Endothelial cell of umbilical vein (primary cell): ENCODE measurements around the gene DHX9. TPM values are rescaled to one million over a fixed set of nuclear protein-coding genes. Genes with fewer than 3 reads are reported as not detected.

ENCODE experiments used
- BruUV-seq: library from RNA; stranded (reverse); fragments of 400-500 nt; replicated peaks from 2 replicates; lab custom pipeline; 2021; lab: Mats Ljungman, UMichigan
- CTCF ChIA-PET: fragments of 300-600, 350-600 bp; sonication (Branson Sonifier 250); formaldehyde crosslinking; loops from one replicate; lab custom pipeline; 2021; ENCODE audit warnings: antibody characterized with exemption, inconsistent platforms; lab: Charles Lee
- POLR2A ChIA-PET: fragments of 300-600, 350-600 bp; sonication (Branson Sonifier 250); formaldehyde crosslinking; loops from one replicate; lab custom pipeline; 2021; ENCODE audit warnings: antibody characterized with exemption, inconsistent platforms; lab: Charles Lee
- DNase-seq: peaks from one replicate; pipeline ENCODE4 v3.0.0-alpha.2; 2011; ENCODE audit warnings: low read depth, low spot score
- FAIRE-seq: peaks from 2 replicates; lab custom pipeline; 2011; peaks lifted over from hg19 to GRCh38; lab: Jason Lieb, UNC
- H2AFZ ChIP-seq: 2 replicates; pipeline ENCODE4 v1.6.0; 2012; ENCODE audit warnings: low read depth, low read length, control low read depth, inconsistent platforms
- H3K27ac ChIP-seq: 2 replicates; pipeline ENCODE4 v1.5.1; 2011; ENCODE audit warnings: low read depth, mild to moderate bottlenecking, control low read depth, low read length, moderate library complexity; ENCODE audit not compliant: insufficient read depth
- H3K27me3 ChIP-seq, 2 experiments: 2 replicates each; pipeline versions ENCODE4 v1.6.0 to v1.6.1; 2011; ENCODE audit warnings: low read length in 2 of 2, mixed read lengths in 1 of 2; ENCODE audit not compliant: control insufficient read depth in 2 of 2, insufficient read depth in 2 of 2
- H3K36me3 ChIP-seq, 2 experiments: 2 replicates in 1 of 2; 3 replicates in 1 of 2; pipeline ENCODE4 v1.5.1; 2011; ENCODE audit warnings: low read length in 2 of 2, mild to moderate bottlenecking in 1 of 2, moderate library complexity in 1 of 2; ENCODE audit not compliant: control insufficient read depth in 2 of 2, insufficient read depth in 2 of 2; ENCODE audit errors: extremely low read depth in 1 of 2
- H3K4me1 ChIP-seq: 3 replicates; pipeline ENCODE4 v1.5.1; 2011; ENCODE audit warnings: mild to moderate bottlenecking, low read length; ENCODE audit not compliant: control insufficient read depth, insufficient read depth; ENCODE audit errors: extremely low read depth
- H3K4me2 ChIP-seq: 2 replicates; pipeline ENCODE4 v1.6.1; 2011; ENCODE audit warnings: low read length, control low read depth, mixed read lengths; ENCODE audit not compliant: insufficient read depth
- H3K4me3 ChIP-seq, 3 experiments: fragments of 200-600 bp in 1 of 3; sonication (generic), shearing (Covaris generic) in 1 of 3; replicated peaks in 1 of 3; 2 replicates each; pipeline ENCODE4 v1.5.1; 2011 to 2016; ENCODE audit warnings: control low read depth in 3 of 3, low read length in 3 of 3, mild to moderate bottlenecking in 2 of 3, inconsistent platforms in 1 of 3, low read depth in 1 of 3, moderate library complexity in 1 of 3; ENCODE audit not compliant: insufficient read depth in 1 of 3
- H3K79me2 ChIP-seq: 2 replicates; pipeline ENCODE4 v1.6.0; 2012; ENCODE audit warnings: low read length, inconsistent platforms; ENCODE audit not compliant: control insufficient read depth, insufficient read depth
- H3K9ac ChIP-seq: replicated peaks from 2 replicates; pipeline ENCODE3; 2011; ENCODE audit warnings: low read length, control low read depth; ENCODE audit not compliant: insufficient read depth; ENCODE audit errors: extremely low read depth
- H3K9me1 ChIP-seq: replicated peaks from 3 replicates; pipeline ENCODE4 v1.6.0; 2011; ENCODE audit warnings: mild to moderate bottlenecking, low read length; ENCODE audit not compliant: control insufficient read depth, insufficient read depth; ENCODE audit errors: extremely low read depth
- H3K9me3 ChIP-seq: replicated peaks from 2 replicates; pipeline ENCODE4 v1.5.1; 2012; ENCODE audit warnings: low read length, inconsistent platforms; ENCODE audit not compliant: control insufficient read depth, insufficient read depth
- H4K20me1 ChIP-seq: replicated peaks from 2 replicates; pipeline ENCODE3; 2011; ENCODE audit warnings: mild to moderate bottlenecking, low read length; ENCODE audit not compliant: control insufficient read depth, insufficient read depth; ENCODE audit errors: extremely low read depth
- CTCF ChIP-seq, 2 donors: IDR thresholded peaks; 1 replicate in 1 of 2; 2 replicates in 1 of 2; pipeline ENCODE4 v1.5.1; 2011; ENCODE audit warnings: low read length in 2 of 2, mild to moderate bottlenecking in 2 of 2, moderate library complexity in 2 of 2, control low read depth in 1 of 2, inconsistent platforms in 1 of 2, low read depth in 1 of 2; ENCODE audit not compliant: insufficient read depth in 1 of 2; ENCODE audit errors: extremely low read depth in 1 of 2
- EZH2 ChIP-seq: IDR thresholded peaks from 2 replicates; pipeline ENCODE4 v1.6.1; 2012; ENCODE audit warnings: borderline replicate concordance, low read depth, mild to moderate bottlenecking, moderate library complexity, low read length, inconsistent platforms; ENCODE audit not compliant: severe bottlenecking
- FOS ChIP-seq: IDR thresholded peaks from 2 replicates; pipeline ENCODE4 v1.6.1; 2011; ENCODE audit warnings: mild to moderate bottlenecking, low read length, moderate library complexity, borderline replicate concordance; ENCODE audit not compliant: insufficient read depth
- GATA2 ChIP-seq: IDR thresholded peaks from 2 replicates; pipeline ENCODE4 v1.7.0; 2011; ENCODE audit warnings: low read depth, mild to moderate bottlenecking, moderate library complexity, mixed read lengths, low read length; ENCODE audit not compliant: insufficient read length, insufficient read depth
- JUN ChIP-seq: IDR thresholded peaks from 2 replicates; pipeline ENCODE4 v1.6.1; 2011; ENCODE audit warnings: borderline replicate concordance, low read depth; ENCODE audit not compliant: insufficient read length, insufficient read depth
- MAX ChIP-seq: IDR thresholded peaks from 2 replicates; pipeline ENCODE4 v1.6.1; 2011; ENCODE audit not compliant: insufficient read depth, insufficient read length
- MYC ChIP-seq: IDR thresholded peaks from one replicate; pipeline ENCODE4 v1.6.1; 2011; ENCODE audit warnings: mild to moderate bottlenecking, low read depth, low read length
- POLR2A ChIP-seq: IDR thresholded peaks from 2 replicates; pipeline ENCODE4 v1.6.1; 2012; ENCODE audit warnings: low read depth, mild to moderate bottlenecking, control low read depth, low read length
- POLR2AphosphoS5 ChIP-seq: IDR thresholded peaks from 2 replicates; pipeline ENCODE4 v1.6.1; 2012; ENCODE audit warnings: low read depth, mild to moderate bottlenecking, control low read depth, low read length, moderate library complexity; ENCODE audit not compliant: insufficient read depth
- dilution Hi-C: fragments of 300-500 bp; cut with MboI; formaldehyde crosslinking; loops from one replicate; pipeline ENCODE4 v1.15.0; 2019; ENCODE audit warnings: low sequenced_read_pairs; ENCODE audit not compliant: extremely low pct_ligation_motif_present
- intact Hi-C: fragments of 100-400 bp; cut with micrococcal nuclease; formaldehyde crosslinking; loops from one replicate; pipeline ENCODE4 v1.10.0; 2022
- polyA plus RNA-seq, 4 experiments: library from polyadenylated mRNA; depleted of rRNA in 3 of 4; stranded (reverse) in 3 of 4; unstranded in 1 of 4; fragments of >200 nt; gene quantifications; 2 replicates each; pipeline versions ENCODE4 v1.2.1 to v1.2.3, GENCODE V29; 2011 to 2012; ENCODE audit warnings: missing spikeins in 1 of 4
- total RNA-seq: library from RNA; stranded (reverse); gene quantifications from 2 replicates; pipeline ENCODE4 v1.2.3, GENCODE V29; 2021

Gene DHX9
- total and polyA plus RNA-seq, 2 donors (not counting 3 experiments of a cell fraction or from before 2014, with no cell fraction given), result 142 to 220 TPM

DNA sequence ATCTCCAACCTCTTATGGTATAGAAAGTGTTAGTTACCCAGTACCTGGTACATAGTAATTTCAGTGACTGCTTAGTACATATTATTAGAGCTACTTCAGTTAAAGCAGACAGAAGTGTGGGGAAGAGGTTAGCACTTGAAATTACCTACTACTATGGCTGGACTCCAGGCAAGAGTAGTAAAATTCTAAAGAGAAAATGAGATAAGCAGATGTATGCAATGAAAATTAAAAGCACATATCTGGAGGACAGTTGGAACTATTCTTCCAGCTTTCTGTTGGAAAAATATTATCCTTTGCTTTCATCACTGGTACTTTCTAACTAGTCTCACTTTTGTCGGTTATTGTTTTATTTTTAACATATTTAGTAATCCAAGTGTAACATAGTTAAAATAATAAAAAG is 23.7 kb downstream of the DHX9 start:
- intact Hi-C loops (no loop called here), dilution Hi-C loops (no loop called here)
- H3K9me3 ChIP-seq, result no peaks in the 10 kb centered on the region
- no TSS peak for BruUV-seq
- TF ChIP-seq POLR2A (no peak), EZH2 (no peak), MAX (no peak), POLR2AphosphoS5 (no peak), CTCF (IDR thresholded peaks at IDR 0.05; ENCODE audit: extremely low read depth in 1 of 2, insufficient read depth in 1 of 2, low read depth in 1 of 2, low read length in 2 of 2) (no peak), FOS (no peak), MYC (no peak), GATA2 (no peak), JUN (no peak)
- no peak for FAIRE-seq
- H3K27ac ChIP-seq, result no peak overlapping the region
- peaks cover 9% of the 10 kb centered on the region for H4K20me1 ChIP-seq
- H3K79me2 ChIP-seq, result peaks cover 45% of the 10 kb centered on the region
- H3K9me1 ChIP-seq, result no peaks in the 10 kb centered on the region
- CTCF ChIA-PET, result no interaction called here
- H3K27me3 ChIP-seq, result no peaks in the 10 kb centered on the region
- H3K4me1 ChIP-seq, result no peaks in the 10 kb centered on the region
- no peak overlapping the region for H3K9ac ChIP-seq
- no peak overlapping the region for H3K4me2 ChIP-seq
- H2AFZ ChIP-seq, result no peak overlapping the region
- no peak overlapping the region for H3K4me3 ChIP-seq
- peaks cover 27 to 63% of the 10 kb centered on the region in 2 experiments for H3K36me3 ChIP-seq
- no peak for DNase-seq
- POLR2A ChIA-PET, result no interaction called here
